ENCODE data around the gene CCL24.
"Not testable (repeated sequence)": the region's sequence is repeated elsewhere in the genome, so short reads cannot be mapped to it uniquely, and the experiment has no call there.

DNA sequence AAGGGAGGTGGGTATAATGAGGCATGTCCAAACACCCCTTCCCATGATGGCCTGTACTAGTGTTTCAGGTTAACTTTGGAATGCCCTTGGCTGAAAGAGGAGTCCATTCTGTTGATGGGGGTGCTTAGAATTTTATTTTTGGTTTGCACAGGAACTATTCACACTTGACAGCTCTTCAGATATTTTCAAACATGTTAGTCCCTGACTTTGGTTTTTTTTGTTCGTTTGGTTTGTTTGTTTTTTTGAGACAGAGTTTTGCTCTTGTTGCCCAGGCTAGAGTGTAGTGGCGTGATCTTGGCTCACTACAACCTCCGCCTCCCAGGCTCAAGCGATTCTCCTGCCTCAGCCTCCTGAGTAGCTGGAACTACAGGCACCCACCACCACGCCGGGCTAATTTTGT lies 31.5 kb upstream of the CCL24 start:
- TF ChIP-seq, protein P1, sequence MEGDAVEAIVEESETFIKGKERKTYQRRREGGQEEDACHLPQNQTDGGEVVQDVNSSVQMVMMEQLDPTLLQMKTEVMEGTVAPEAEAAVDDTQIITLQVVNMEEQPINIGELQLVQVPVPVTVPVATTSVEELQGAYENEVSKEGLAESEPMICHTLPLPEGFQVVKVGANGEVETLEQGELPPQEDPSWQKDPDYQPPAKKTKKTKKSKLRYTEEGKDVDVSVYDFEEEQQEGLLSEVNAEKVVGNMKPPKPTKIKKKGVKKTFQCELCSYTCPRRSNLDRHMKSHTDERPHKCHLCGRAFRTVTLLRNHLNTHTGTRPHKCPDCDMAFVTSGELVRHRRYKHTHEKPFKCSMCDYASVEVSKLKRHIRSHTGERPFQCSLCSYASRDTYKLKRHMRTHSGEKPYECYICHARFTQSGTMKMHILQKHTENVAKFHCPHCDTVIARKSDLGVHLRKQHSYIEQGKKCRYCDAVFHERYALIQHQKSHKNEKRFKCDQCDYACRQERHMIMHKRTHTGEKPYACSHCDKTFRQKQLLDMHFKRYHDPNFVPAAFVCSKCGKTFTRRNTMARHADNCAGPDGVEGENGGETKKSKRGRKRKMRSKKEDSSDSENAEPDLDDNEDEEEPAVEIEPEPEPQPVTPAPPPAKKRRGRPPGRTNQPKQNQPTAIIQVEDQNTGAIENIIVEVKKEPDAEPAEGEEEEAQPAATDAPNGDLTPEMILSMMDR (IDR thresholded peaks at IDR 0.05; ENCODE audit: low read length), result not testable (repeated sequence)
- TF ChIP-seq EZH2 (IDR thresholded peaks at IDR 0.05; ENCODE audit: borderline replicate concordance, low read length), result not testable (repeated sequence)
